HepG2 (cell line): ENCODE results near the gene SLC35A3. TPM values are rescaled to one million over a fixed set of nuclear protein-coding genes. Genes with fewer than 3 reads are reported as not detected.
A peak's percentile ranks its signal among the peaks of the same experiment; 100 is the strongest.

Source experiments
- CREB1 ChIP-seq, 2 experiments: fragments of 450-650 bp in 1 of 2; IDR thresholded peaks; 2 replicates each; pipeline ENCODE4 v1.6.1; 2016 to 2017; ENCODE audit warnings: control low read depth in 1 of 2, mild to moderate bottlenecking in 1 of 2, missing compliant biosample characterization in 1 of 2, missing genetic modification characterization in 1 of 2
- FUBP1 ChIP-seq: sonication (generic); formaldehyde crosslinking; IDR thresholded peaks from 2 replicates; pipeline ENCODE4 v1.5.1; 2020; ENCODE audit warnings: missing genetic modification reagents, mild to moderate bottlenecking, borderline replicate concordance
- GTF2F1 ChIP-seq: fragments of 150-350 bp; IDR thresholded peaks from 2 replicates; pipeline ENCODE4 v1.6.1; 2014; ENCODE audit warnings: low read length
- KDM5A ChIP-seq: fragments of 200-600 bp; sonication (generic); IDR thresholded peaks from 2 replicates; pipeline ENCODE4 v1.7.0; 2018; ENCODE audit warnings: antibody characterized with exemption, mild to moderate bottlenecking, low read length, borderline replicate concordance
- KLF11 ChIP-seq: IDR thresholded peaks from 2 replicates; pipeline ENCODE4 v1.6.1; 2016; ENCODE audit warnings: missing compliant biosample characterization
- MEIS2 ChIP-seq: sonication (generic); formaldehyde crosslinking; IDR thresholded peaks from 2 replicates; pipeline ENCODE4 v1.9.0; 2021; ENCODE audit warnings: mild to moderate bottlenecking, missing genetic modification reagents
- NAIF1 ChIP-seq: sonication (generic); formaldehyde crosslinking; IDR thresholded peaks from 2 replicates; pipeline ENCODE4 v1.5.0; 2020; ENCODE audit warnings: mild to moderate bottlenecking, missing genetic modification reagents, borderline replicate concordance
- NFAT5 ChIP-seq: sonication (generic); formaldehyde crosslinking; IDR thresholded peaks from 2 replicates; pipeline ENCODE4 v1.4.0; 2020; ENCODE audit warnings: missing genetic modification reagents
- NR2F1 ChIP-seq, 2 experiments: fragments of 450-650 bp in 1 of 2; formaldehyde crosslinking in 1 of 2; IDR thresholded peaks; 2 replicates each; pipeline versions ENCODE4 v1.5.0 to v1.6.1; 2016 to 2020; ENCODE audit warnings: mild to moderate bottlenecking in 1 of 2, missing compliant biosample characterization in 1 of 2, missing genetic modification reagents in 1 of 2, moderate library complexity in 1 of 2
- PITX1 ChIP-seq: sonication (generic); formaldehyde crosslinking; IDR thresholded peaks from 2 replicates; pipeline ENCODE4 v1.5.1; 2020; ENCODE audit warnings: mild to moderate bottlenecking, missing genetic modification reagents
- SMYD3 ChIP-seq: sonication (generic); formaldehyde crosslinking; IDR thresholded peaks from 2 replicates; pipeline ENCODE4 v1.8.1; 2023; ENCODE audit warnings: mild to moderate bottlenecking, missing genetic modification reagents
- STAT6 ChIP-seq: sonication (generic); formaldehyde crosslinking; IDR thresholded peaks from 2 replicates; pipeline ENCODE4 v1.4.0; 2020; ENCODE audit warnings: missing genetic modification reagents, mild to moderate bottlenecking, borderline replicate concordance
- SUZ12 ChIP-seq: fragments of 150-350 bp; IDR thresholded peaks from 2 replicates; pipeline ENCODE4 v1.6.1; 2014; ENCODE audit warnings: low read depth, low read length
- YY1 ChIP-seq: IDR thresholded peaks from 2 replicates; pipeline ENCODE4 v1.6.1; 2011; ENCODE audit warnings: low read length, low read depth, moderate library complexity, mild to moderate bottlenecking; ENCODE audit not compliant: insufficient read depth, insufficient replicate concordance
- ZNF234 ChIP-seq: sonication (generic); formaldehyde crosslinking; conservative IDR thresholded peaks from 2 replicates; pipeline ENCODE4 v1.5.1; 2020; ENCODE audit warnings: mild to moderate bottlenecking, missing genetic modification reagents
- ZNF264 ChIP-seq: sonication (generic); formaldehyde crosslinking; IDR thresholded peaks from 2 replicates; pipeline ENCODE4 v1.4.0; 2020; ENCODE audit warnings: missing genetic modification reagents
- ZNF562 ChIP-seq: sonication (generic); formaldehyde crosslinking; IDR thresholded peaks from 2 replicates; pipeline ENCODE4 v1.8.0; 2022; ENCODE audit warnings: missing genetic modification reagents, borderline replicate concordance
- ZNF670 ChIP-seq: sonication (generic); formaldehyde crosslinking; IDR thresholded peaks from 2 replicates; pipeline ENCODE4 v1.8.0; 2022; ENCODE audit warnings: mild to moderate bottlenecking, missing genetic modification reagents, borderline replicate concordance
- ZNF781 ChIP-seq: sonication (generic); formaldehyde crosslinking; IDR thresholded peaks from 2 replicates; pipeline ENCODE4 v1.5.1; 2020; ENCODE audit warnings: borderline replicate concordance, mild to moderate bottlenecking, missing genetic modification reagents; ENCODE audit errors: not compliant biosample characterization
- polyA plus RNA-seq, 8 experiments: library from polyadenylated mRNA; depleted of rRNA in 3 of 8; stranded (reverse) in 7 of 8; unstranded in 1 of 8; fragments of >200 nt; fragmentation: Illumina TruSeq in 4 of 8; extraction: Trizol in 4 of 8; gene quantifications; 2 replicates each; pipeline versions ENCODE4 v1.2.1 to v1.2.3, GENCODE V29; 2011 to 2016; ENCODE audit warnings: low read depth in 4 of 8, missing spikeins in 1 of 8, mixed read lengths in 1 of 8; ENCODE audit not compliant: insufficient read depth in 1 of 8
- total RNA-seq, 5 experiments: library from RNA; depleted of rRNA; stranded (reverse); fragments of >200 nt; fragmentation: Illumina TruSeq; extraction: Trizol; gene quantifications; 2 replicates each; pipeline ENCODE4 v1.2.3, GENCODE V29; 2016; ENCODE audit warnings: low read depth in 1 of 5

SLC35A3 gene
- total and polyA plus RNA-seq, 2 of the 13 experiments (the other 11 are each of a cell fraction or from before 2014, with no cell fraction given), result 11.2 to 24.9 TPM

GRCh38 chr1:100037927-100038659 is 68.3 kb downstream of the SLC35A3 start (continued):
- no peak for TF ChIP-seq STAT6 (CRISPR knock-in tag)
- peak; percentile 13 for TF ChIP-seq ZNF781
- peak; percentile 67 for TF ChIP-seq NFAT5 (CRISPR knock-in tag)
- TF ChIP-seq FUBP1 (CRISPR knock-in tag), result peak; percentile 33; the same call in 1 of the 2 replicates
- TF ChIP-seq SUZ12, result no peak
- 0 out of 2 replicates have a peak, but pooled peaks have one; percentile 2 for TF ChIP-seq ZNF234 (CRISPR knock-in tag)
- TF ChIP-seq ZNF264 (CRISPR knock-in tag), result no peak; the same call in 1 of the 2 replicates
- TF ChIP-seq ZNF670 (CRISPR knock-in tag), result no peak
- no peak for TF ChIP-seq KDM5A
- TF ChIP-seq MEIS2 (CRISPR knock-in tag), result no peak
- peak; percentile 98 for TF ChIP-seq YY1
- no peak; the same call in 1 of the 2 replicates for TF ChIP-seq SMYD3
- no peak for TF ChIP-seq NAIF1
- peak; percentile 77 for TF ChIP-seq CREB1 (IDR thresholded peaks at IDR 0.05)
- TF ChIP-seq CREB1 (CRISPR knock-in tag; IDR thresholded peaks at IDR 0.05), result no peak; the same call in none of the 2 replicates
- no peak for TF ChIP-seq GTF2F1
- TF ChIP-seq NR2F1 (CRISPR knock-in tag; IDR thresholded peaks at IDR 0.05), result no peak
- TF ChIP-seq PITX1 (CRISPR knock-in tag), result 0 out of 2 replicates have a peak, but pooled peaks have one; percentile 11
- TF ChIP-seq ZNF562, result no peak
- TF ChIP-seq KLF11 (CRISPR knock-in tag), result no peak; the same call in 1 of the 2 replicates
